Measurements from ENCODE around the gene CHST15. TPM values are rescaled to one million over a fixed set of nuclear protein-coding genes. Genes with fewer than 3 reads are reported as not detected.
A peak's percentile ranks its signal among the peaks of the same experiment; 100 is the strongest.

The CHST15 gene
- 1 to 10 TPM; 1.4 to 3.7 TPM for polyA plus RNA-seq

GRCh38 chr10:124092860-124093773, at the start of gene CHST15:
Gene CHST15 (minus strand): TSS chr10:124093598. CDS start chr10:124046212, 47,386 bp downstream.
- H3K9me3 ChIP-seq (ENCODE audit: control insufficient read depth in 2 of 2, insufficient read depth in 1 of 2, low read depth in 1 of 2, low read length in 1 of 2), result peaks cover 0 to 4% of the 10 kb centered on the region in 2 donors
- peaks cover 2 to 7% of the 10 kb centered on the region in 2 donors for H3K4me1 ChIP-seq (ENCODE audit: control insufficient read depth in 2 of 2, insufficient read depth in 2 of 2, low read length in 1 of 2)
- peak within 1 kb of the TSS; percentile 92 to 95 for H3K27ac ChIP-seq (ENCODE audit: low read depth in 2 of 2, low read length in 1 of 2)
- peak within 1 kb of the TSS; percentile 62 to 67 for H3K4me3 ChIP-seq (ENCODE audit: low read depth in 1 of 2, low read length in 2 of 2)
- WGBS, 2 donors, result 1% methylated on average over 86 to 106 of the region's 106 CpGs
- H3K27me3 ChIP-seq (ENCODE audit: control insufficient read depth in 1 of 2, insufficient read depth in 2 of 2, low read length in 2 of 2), result no peaks in the 10 kb centered on the region
- H3K36me3 ChIP-seq (ENCODE audit: control insufficient read depth in 2 of 2, insufficient read depth in 2 of 2, low read length in 1 of 2), result no peaks in the 10 kb centered on the region

DNA sequence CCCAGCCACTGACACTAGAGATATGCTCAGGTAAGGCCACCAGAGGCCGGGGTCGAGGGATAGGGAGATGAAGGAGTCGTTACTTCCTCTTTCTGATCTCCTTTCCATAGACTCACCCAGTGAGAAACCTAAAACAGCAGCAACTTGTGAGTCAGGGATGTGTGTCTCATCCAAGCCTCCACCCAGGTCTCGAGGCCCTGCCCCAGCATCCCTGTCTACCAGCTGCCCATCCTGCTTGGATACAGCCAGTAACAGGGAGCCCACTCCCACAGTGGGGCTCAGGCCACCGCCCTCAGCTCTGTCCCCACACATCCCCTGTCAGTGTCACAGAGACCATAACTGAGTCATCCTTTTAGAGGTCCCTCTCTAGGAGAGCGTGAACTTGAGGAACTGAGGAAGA, 49.6 kb upstream of the CHST15 start:
- H3K27me3 ChIP-seq (ENCODE audit: control insufficient read depth in 1 of 2, insufficient read depth in 2 of 2, low read length in 2 of 2), result no peaks in the 10 kb centered on the region
- H3K9me3 ChIP-seq (ENCODE audit: control insufficient read depth in 2 of 2, insufficient read depth in 1 of 2, low read depth in 1 of 2, low read length in 1 of 2), result no peaks in the 10 kb centered on the region
- no peak overlapping the region for H3K27ac ChIP-seq (ENCODE audit: low read depth in 2 of 2, low read length in 1 of 2)
- H3K4me1 ChIP-seq (ENCODE audit: control insufficient read depth in 2 of 2, insufficient read depth in 2 of 2, low read length in 1 of 2), result no peaks in the 10 kb centered on the region
- WGBS, 2 donors, result 81 to 84% methylated on average over 6 of the region's 6 CpGs
- no peaks in the 10 kb centered on the region for H3K36me3 ChIP-seq (ENCODE audit: control insufficient read depth in 2 of 2, insufficient read depth in 2 of 2, low read length in 1 of 2)
- H3K4me3 ChIP-seq (ENCODE audit: low read depth in 1 of 2, low read length in 2 of 2), result no peak overlapping the region

GRCh38 chr10:124142006-124142739, 48.8 kb upstream of the CHST15 start:
- Histone ChIP-seq H3K36me3 (ENCODE audit: control insufficient read depth in 2 of 2, insufficient read depth in 2 of 2, low read length in 1 of 2) (no peaks in the 10 kb centered on the region), H3K27me3 (ENCODE audit: control insufficient read depth in 1 of 2, insufficient read depth in 2 of 2, low read length in 2 of 2) (no peaks in the 10 kb centered on the region), H3K4me3 (ENCODE audit: low read depth in 1 of 2, low read length in 2 of 2) (no peak overlapping the region), H3K9me3 (ENCODE audit: control insufficient read depth in 2 of 2, insufficient read depth in 1 of 2, low read depth in 1 of 2, low read length in 1 of 2) (no peaks in the 10 kb centered on the region), H3K27ac (ENCODE audit: low read depth in 2 of 2, low read length in 1 of 2) (no peak overlapping the region), H3K4me1 (ENCODE audit: control insufficient read depth in 2 of 2, insufficient read depth in 2 of 2, low read length in 1 of 2) (no peaks in the 10 kb centered on the region)
- 65 to 66% methylated on average over 7 of the region's 7 CpGs for WGBS, 2 donors

- H3K36me3 ChIP-seq (ENCODE audit: control insufficient read depth in 2 of 2, insufficient read depth in 2 of 2, low read length in 1 of 2), result no peaks in the 10 kb centered on the region
- H3K4me1 ChIP-seq (ENCODE audit: control insufficient read depth in 2 of 2, insufficient read depth in 2 of 2, low read length in 1 of 2), result no peaks in the 10 kb centered on the region
- H3K4me3 ChIP-seq (ENCODE audit: low read depth in 1 of 2, low read length in 2 of 2), result no peak overlapping the region
- WGBS, 2 donors, result 76 to 77% methylated on average over 6 of the region's 6 CpGs
- H3K27ac ChIP-seq (ENCODE audit: low read depth in 2 of 2, low read length in 1 of 2), result peak overlapping the region in 1 of 2 donors; percentile 1
- no peaks in the 10 kb centered on the region for H3K27me3 ChIP-seq (ENCODE audit: control insufficient read depth in 1 of 2, insufficient read depth in 2 of 2, low read length in 2 of 2)
- H3K9me3 ChIP-seq (ENCODE audit: control insufficient read depth in 2 of 2, insufficient read depth in 1 of 2, low read depth in 1 of 2, low read length in 1 of 2), result no peaks in the 10 kb centered on the region
These were observed 45.5 kb upstream of the CHST15 start for GRCh38 chr10:124138883-124139348.

- 71 to 75% methylated on average over 3 of the region's 3 CpGs for WGBS, 2 donors
- Histone ChIP-seq H3K4me3 (ENCODE audit: low read depth in 1 of 2, low read length in 2 of 2) (no peak overlapping the region), H3K36me3 (ENCODE audit: control insufficient read depth in 2 of 2, insufficient read depth in 2 of 2, low read length in 1 of 2) (no peaks in the 10 kb centered on the region), H3K9me3 (ENCODE audit: control insufficient read depth in 2 of 2, insufficient read depth in 1 of 2, low read depth in 1 of 2, low read length in 1 of 2) (no peaks in the 10 kb centered on the region), H3K4me1 (ENCODE audit: control insufficient read depth in 2 of 2, insufficient read depth in 2 of 2, low read length in 1 of 2) (no peaks in the 10 kb centered on the region), H3K27me3 (ENCODE audit: control insufficient read depth in 1 of 2, insufficient read depth in 2 of 2, low read length in 2 of 2) (no peaks in the 10 kb centered on the region), H3K27ac (ENCODE audit: low read depth in 2 of 2, low read length in 1 of 2) (no peak overlapping the region)
These were observed 44.9 kb upstream of the CHST15 start for GRCh38 chr10:124138195-124138882.

- WGBS, 2 donors, result 84 to 87% methylated on average over 9 of the region's 9 CpGs
- Histone ChIP-seq H3K9me3 (ENCODE audit: control insufficient read depth in 2 of 2, insufficient read depth in 1 of 2, low read depth in 1 of 2, low read length in 1 of 2) (no peaks in the 10 kb centered on the region), H3K36me3 (ENCODE audit: control insufficient read depth in 2 of 2, insufficient read depth in 2 of 2, low read length in 1 of 2) (no peaks in the 10 kb centered on the region), H3K4me3 (ENCODE audit: low read depth in 1 of 2, low read length in 2 of 2) (no peak overlapping the region), H3K27me3 (ENCODE audit: control insufficient read depth in 1 of 2, insufficient read depth in 2 of 2, low read length in 2 of 2) (no peaks in the 10 kb centered on the region), H3K27ac (ENCODE audit: low read depth in 2 of 2, low read length in 1 of 2) (no peak overlapping the region), H3K4me1 (ENCODE audit: control insufficient read depth in 2 of 2, insufficient read depth in 2 of 2, low read length in 1 of 2) (no peaks in the 10 kb centered on the region)
These were observed 41.0 kb upstream of the CHST15 start for GRCh38 chr10:124134251-124134893.

GRCh38 chr10:124132876-124133275, 39.5 kb upstream of the CHST15 start:
- H3K4me1 ChIP-seq (ENCODE audit: control insufficient read depth in 2 of 2, insufficient read depth in 2 of 2, low read length in 1 of 2), result no peaks in the 10 kb centered on the region
- no peaks in the 10 kb centered on the region for H3K36me3 ChIP-seq (ENCODE audit: control insufficient read depth in 2 of 2, insufficient read depth in 2 of 2, low read length in 1 of 2)
- H3K27ac ChIP-seq (ENCODE audit: low read depth in 2 of 2, low read length in 1 of 2), result no peak overlapping the region
- 73 to 75% methylated on average over 5 of the region's 5 CpGs for WGBS, 2 donors
- no peak overlapping the region for H3K4me3 ChIP-seq (ENCODE audit: low read depth in 1 of 2, low read length in 2 of 2)
- H3K27me3 ChIP-seq (ENCODE audit: control insufficient read depth in 1 of 2, insufficient read depth in 2 of 2, low read length in 2 of 2), result no peaks in the 10 kb centered on the region
- no peaks in the 10 kb centered on the region for H3K9me3 ChIP-seq (ENCODE audit: control insufficient read depth in 2 of 2, insufficient read depth in 1 of 2, low read depth in 1 of 2, low read length in 1 of 2)

DNA sequence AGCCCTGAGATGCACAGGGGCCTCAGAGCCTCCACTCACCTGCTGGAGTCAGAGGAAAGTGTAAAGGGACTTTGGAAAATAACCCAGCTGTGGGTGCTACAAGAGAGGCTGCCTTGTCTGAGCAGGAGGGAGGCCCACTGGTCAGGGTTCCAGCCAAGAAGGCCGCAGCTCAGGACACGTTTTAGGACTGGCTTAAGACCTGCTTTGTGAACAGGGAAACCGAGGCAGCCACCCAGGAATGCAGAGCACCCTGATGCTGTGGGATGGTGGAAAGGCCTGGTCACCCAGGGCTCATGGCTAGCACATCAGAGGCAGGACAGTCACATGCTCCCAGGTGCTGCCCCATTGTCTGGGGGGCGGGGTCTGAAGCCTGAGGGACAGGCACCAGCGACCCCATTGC, 38.9 kb upstream of the CHST15 start:
- Histone ChIP-seq H3K36me3 (ENCODE audit: control insufficient read depth in 2 of 2, insufficient read depth in 2 of 2, low read length in 1 of 2) (no peaks in the 10 kb centered on the region), H3K27ac (ENCODE audit: low read depth in 2 of 2, low read length in 1 of 2) (no peak overlapping the region), H3K9me3 (ENCODE audit: control insufficient read depth in 2 of 2, insufficient read depth in 1 of 2, low read depth in 1 of 2, low read length in 1 of 2) (no peaks in the 10 kb centered on the region), H3K27me3 (ENCODE audit: control insufficient read depth in 1 of 2, insufficient read depth in 2 of 2, low read length in 2 of 2) (no peaks in the 10 kb centered on the region), H3K4me3 (ENCODE audit: low read depth in 1 of 2, low read length in 2 of 2) (no peak overlapping the region), H3K4me1 (ENCODE audit: control insufficient read depth in 2 of 2, insufficient read depth in 2 of 2, low read length in 1 of 2) (no peaks in the 10 kb centered on the region)
- WGBS, 2 donors, result 76 to 81% methylated on average over 4 to 5 of the region's 5 CpGs

- Histone ChIP-seq H3K4me1 (ENCODE audit: control insufficient read depth in 2 of 2, insufficient read depth in 2 of 2, low read length in 1 of 2) (no peaks in the 10 kb centered on the region), H3K9me3 (ENCODE audit: control insufficient read depth in 2 of 2, insufficient read depth in 1 of 2, low read depth in 1 of 2, low read length in 1 of 2) (no peaks in the 10 kb centered on the region), H3K27ac (ENCODE audit: low read depth in 2 of 2, low read length in 1 of 2) (no peak overlapping the region), H3K27me3 (ENCODE audit: control insufficient read depth in 1 of 2, insufficient read depth in 2 of 2, low read length in 2 of 2) (no peaks in the 10 kb centered on the region), H3K4me3 (ENCODE audit: low read depth in 1 of 2, low read length in 2 of 2) (no peak overlapping the region), H3K36me3 (ENCODE audit: control insufficient read depth in 2 of 2, insufficient read depth in 2 of 2, low read length in 1 of 2) (no peaks in the 10 kb centered on the region)
- 84 to 89% methylated on average over 9 of the region's 9 CpGs for WGBS, 2 donors
These were observed 37.8 kb upstream of the CHST15 start for GRCh38 chr10:124131172-124131571.

All from esophagus (tissue), 2 donors.